GM12864 (cell line): ENCODE data around the gene DIO3.

Source experiments
- DNase-seq: peaks from one replicate; pipeline ENCODE4 v3.0.0-alpha.2; 2011; ENCODE audit warnings: low read depth
- H3K4me3 ChIP-seq: 2 replicates; pipeline ENCODE4 v1.5.1; 2011; ENCODE audit warnings: mild to moderate bottlenecking, low read depth, low read length, control low read depth
- CTCF ChIP-seq: IDR thresholded peaks from 2 replicates; pipeline ENCODE4 v1.5.1; 2011; ENCODE audit warnings: low read depth, mild to moderate bottlenecking, moderate library complexity, low read length, control low read depth, inconsistent platforms; ENCODE audit errors: missing control alignments

Gene DIO3

GRCh38 chr14:101591582-101591981 is 30.3 kb downstream of the DIO3 start:
- no peak for DNase-seq
- no peak for TF ChIP-seq CTCF

DNA sequence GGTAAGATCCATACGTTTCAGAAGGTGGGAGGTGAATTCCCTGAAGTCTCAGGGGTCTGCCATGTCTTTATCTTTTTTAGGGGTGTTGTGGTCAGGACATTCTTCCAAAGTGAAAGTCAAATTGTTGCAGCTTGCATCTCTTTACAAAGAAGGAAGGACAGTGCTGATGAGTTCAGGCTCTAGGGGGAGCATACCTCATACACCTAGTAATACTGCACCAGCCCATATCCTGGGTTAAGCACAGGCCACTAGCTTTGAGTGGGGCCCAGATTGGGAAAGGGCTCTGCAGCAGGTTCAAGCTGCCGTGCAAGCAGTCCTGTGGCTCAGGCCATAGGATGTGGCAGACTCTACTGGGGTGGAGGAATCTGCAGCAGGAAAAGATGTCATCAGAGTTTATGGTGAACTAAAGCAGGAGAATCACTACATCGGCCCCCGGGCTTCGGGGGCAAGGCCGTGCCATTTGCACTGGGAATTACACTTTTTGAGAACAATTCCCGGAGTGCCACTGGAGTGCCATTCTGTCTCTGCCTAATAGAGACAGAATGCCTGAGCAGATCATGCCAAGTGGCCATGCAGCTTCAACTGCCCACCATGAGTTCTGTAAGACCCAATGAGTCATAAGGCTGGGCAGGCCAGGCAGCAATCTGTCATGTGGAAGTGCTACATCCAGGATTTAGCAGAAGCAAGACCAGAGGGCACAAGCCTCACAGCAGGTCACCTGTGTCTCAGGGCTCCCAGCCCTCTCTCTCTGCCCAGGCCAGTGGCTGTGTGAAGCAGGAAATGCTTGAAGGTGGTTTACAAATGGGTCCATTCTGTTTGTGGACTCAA is 32.3 kb downstream of the DIO3 start:
- no peak for TF ChIP-seq CTCF
- no peak for DNase-seq
- H3K4me3 ChIP-seq: no peak overlapping the region

More at GRCh38 chr14:101591582-101591981, 30.3 kb downstream of the DIO3 start:
- no peak overlapping the region for H3K4me3 ChIP-seq

DNA sequence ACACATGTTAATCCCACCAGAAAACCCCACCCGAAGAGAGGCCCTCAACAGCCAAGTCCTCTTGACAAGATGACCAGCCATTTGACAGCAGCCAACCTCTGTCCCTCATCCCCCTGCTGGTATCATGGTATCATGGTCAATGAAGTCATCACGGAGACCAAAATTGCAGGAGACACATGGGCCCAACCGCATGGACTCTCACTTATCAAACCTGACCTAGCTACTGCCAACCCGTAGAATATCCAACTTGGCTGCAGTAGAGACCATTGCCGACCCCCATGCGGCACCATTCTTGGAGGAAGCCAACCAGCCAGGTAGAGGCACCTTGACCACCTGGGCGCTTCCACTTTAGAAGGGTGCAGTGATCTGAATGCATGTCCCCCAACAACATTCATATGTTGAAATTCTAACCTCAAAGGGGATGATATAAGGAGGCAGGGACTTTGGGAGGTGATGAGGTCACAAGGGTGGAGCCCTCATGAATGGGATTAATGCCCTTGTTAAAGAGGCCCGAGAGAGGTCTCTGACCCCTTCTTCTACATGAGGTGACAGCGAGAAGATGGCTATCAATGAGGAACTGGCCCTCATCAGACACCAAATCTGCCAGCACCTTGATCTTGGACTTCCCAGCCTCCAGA is 33.3 kb downstream of the DIO3 start:
- no peak for DNase-seq
- TF ChIP-seq CTCF: no peak

GRCh38 chr14:101595349-101595748 is 34.1 kb downstream of the DIO3 start:
- TF ChIP-seq CTCF: no peak
- no peak overlapping the region for H3K4me3 ChIP-seq
- DNase-seq: no peak

More for the DNA sequence above, 33.3 kb downstream of the DIO3 start:
- H3K4me3 ChIP-seq: no peak overlapping the region

- no peak for TF ChIP-seq CTCF
- H3K4me3 ChIP-seq: no peak overlapping the region
- DNase-seq: peak; percentile 10
These were observed 34.8 kb downstream of the DIO3 start for GRCh38 chr14:101595887-101596721.

GRCh38 chr14:101596742-101597141 is 35.4 kb downstream of the DIO3 start:
- no peak overlapping the region for H3K4me3 ChIP-seq
- no peak for TF ChIP-seq CTCF
- no peak for DNase-seq
